ENCODE results near the gene ATL1.
"Not testable (repeated sequence)": the region's sequence is repeated elsewhere in the genome, so short reads cannot be mapped to it uniquely, and the experiment has no call there.

The ATL1 gene

GRCh38 chr14:50649691-50650090, 89.7 kb downstream of the ATL1 start:
- no peak for TF ChIP-seq CTCF (IDR thresholded peaks at IDR 0.05)
- DNase-seq, result no peak
- no peaks in the 10 kb centered on the region for H3K9me3 ChIP-seq
- peaks cover 0 to 5% (median 0%) of the 10 kb centered on the region in 3 donors for H3K36me3 ChIP-seq
- no peak overlapping the region for H3K27ac ChIP-seq
- intact Hi-C loops (cut with DNase I; ENCODE audit: low total_unique reads), result no loop called here
- no peak overlapping the region for H3K4me3 ChIP-seq
- no peaks in the 10 kb centered on the region for H3K27me3 ChIP-seq
- H3K4me1 ChIP-seq, result peaks cover 0 to 59% (median 15%) of the 10 kb centered on the region in 4 donors

GRCh38 chr14:50656776-50657175, 96.8 kb downstream of the ATL1 start:
- peaks cover 0 to 90% (median 40%) of the 10 kb centered on the region in 4 donors for H3K4me1 ChIP-seq
- H3K9me3 ChIP-seq, result no peaks in the 10 kb centered on the region
- H3K27ac ChIP-seq, result peak overlapping the region in 1 of 2 donors; percentile 0
- no peak overlapping the region for H3K4me3 ChIP-seq
- no peak for TF ChIP-seq CTCF (IDR thresholded peaks at IDR 0.05)
- no peak for DNase-seq
- H3K27me3 ChIP-seq, result no peaks in the 10 kb centered on the region
- H3K36me3 ChIP-seq, result peaks cover 5 to 15% (median 7%) of the 10 kb centered on the region in 3 donors
- intact Hi-C loops (cut with DNase I; ENCODE audit: low total_unique reads), result no loop called here

GRCh38 chr14:50657753-50658152, 97.8 kb downstream of the ATL1 start:
- Histone ChIP-seq H3K4me3 (no peak overlapping the region), H3K27me3 (no peaks in the 10 kb centered on the region), H3K36me3 (peaks cover 2 to 20% (median 7%) of the 10 kb centered on the region in 3 donors), H3K9me3 (no peaks in the 10 kb centered on the region), H3K27ac (peak overlapping the region; percentile 5 to 39), H3K4me1 (peaks cover 0 to 88% (median 36%) of the 10 kb centered on the region in 4 donors)
- DNase-seq, result no peak
- no peak for TF ChIP-seq CTCF (IDR thresholded peaks at IDR 0.05)
- intact Hi-C loops (cut with DNase I; ENCODE audit: low total_unique reads), result no loop called here

GRCh38 chr14:50658203-50658602, 98.3 kb downstream of the ATL1 start:
- H3K27me3 ChIP-seq, result no peaks in the 10 kb centered on the region
- H3K36me3 ChIP-seq, result peaks cover 0 to 20% (median 7%) of the 10 kb centered on the region in 3 donors
- no peak for DNase-seq
- peak overlapping the region; percentile 34 to 39 for H3K27ac ChIP-seq
- peaks cover 0 to 88% (median 34%) of the 10 kb centered on the region in 4 donors for H3K4me1 ChIP-seq
- no peak overlapping the region for H3K4me3 ChIP-seq
- no peaks in the 10 kb centered on the region for H3K9me3 ChIP-seq
- no peak for TF ChIP-seq CTCF (IDR thresholded peaks at IDR 0.05)
- intact Hi-C loops (cut with DNase I; ENCODE audit: low total_unique reads), result no loop called here

- H3K27me3 ChIP-seq, result no peaks in the 10 kb centered on the region
- intact Hi-C loops (cut with DNase I; ENCODE audit: low total_unique reads), result no loop called here
- DNase-seq, result no peak
- H3K9me3 ChIP-seq, result no peaks in the 10 kb centered on the region
- peaks cover 0 to 89% (median 35%) of the 10 kb centered on the region in 4 donors for H3K4me1 ChIP-seq
- H3K36me3 ChIP-seq, result peaks cover 3 to 26% (median 11%) of the 10 kb centered on the region in 3 donors
- H3K27ac ChIP-seq, result no peak overlapping the region
- no peak for TF ChIP-seq CTCF (IDR thresholded peaks at IDR 0.05)
- H3K4me3 ChIP-seq, result no peak overlapping the region
Measured at GRCh38 chr14:50659327-50659974, 99.5 kb downstream of the ATL1 start.

- H3K27me3 ChIP-seq; DNase-seq; H3K4me3 ChIP-seq; intact Hi-C loops (cut with DNase I; ENCODE audit: low total_unique reads); H3K9me3 ChIP-seq; H3K27ac ChIP-seq: not testable (repeated sequence)
- Histone ChIP-seq H3K36me3 (peaks cover 6 to 32% (median 14%) of the 10 kb centered on the region in 3 donors), H3K4me1 (peaks cover 0 to 57% (median 16%) of the 10 kb centered on the region in 4 donors)
Measured at GRCh38 chr14:50664579-50664978, 104.6 kb downstream of the ATL1 start.

- Histone ChIP-seq H3K27ac (peak overlapping the region in 1 of 2 donors; percentile 95), H3K4me1 (peaks cover 0 to 50% (median 12%) of the 10 kb centered on the region in 4 donors), H3K4me3 (peak overlapping the region in 1 of 2 donors; percentile 77), H3K36me3 (peaks cover 6 to 27% (median 14%) of the 10 kb centered on the region in 3 donors)
- intact Hi-C loops (cut with DNase I; ENCODE audit: low total_unique reads), result loop anchor here (5.0 kb wide), 1 partner anchor 92 kb away; no protein-coding TSS in a partner anchor
- not testable (repeated sequence) for H3K9me3 ChIP-seq, DNase-seq, H3K27me3 ChIP-seq
Measured at GRCh38 chr14:50665300-50665699, 105.4 kb downstream of the ATL1 start.

Data from tibial artery (tissue), 4 donors.